Measurements from ENCODE around the gene SGPL1.

GRCh38 chr10:70840836-70841235 is 25.1 kb downstream of the SGPL1 start:
- TF ChIP-seq POLR2A (IDR thresholded peaks at IDR 0.05; ENCODE audit: low read depth, low read length) (no peak), POLR2AphosphoS5 (IDR thresholded peaks at IDR 0.05; ENCODE audit: low read depth, low read length) (no peak)

Data from GM12891 (cell line).